Ureter (tissue), 1 donor: ENCODE measurements around the gene DNAJC1. TPM values are rescaled to one million over a fixed set of nuclear protein-coding genes. Genes with fewer than 3 reads are reported as not detected.
A peak's percentile ranks its signal among the peaks of the same experiment; 100 is the strongest.
"Not testable (repeated sequence)": the region's sequence is repeated elsewhere in the genome, so short reads cannot be mapped to it uniquely, and the experiment has no call there.

Experiments
- DNase-seq: peaks from one replicate; pipeline ENCODE4 v3.0.0-alpha.2; 2020; ENCODE audit warnings: low spot score
- total RNA-seq: library from RNA; stranded (reverse); gene quantifications from one replicate; pipeline ENCODE4 v1.2.4, GENCODE V29; 2023
- donor health status: DM: yes; HTN: yes; CAD: no.

Gene DNAJC1, protein sequence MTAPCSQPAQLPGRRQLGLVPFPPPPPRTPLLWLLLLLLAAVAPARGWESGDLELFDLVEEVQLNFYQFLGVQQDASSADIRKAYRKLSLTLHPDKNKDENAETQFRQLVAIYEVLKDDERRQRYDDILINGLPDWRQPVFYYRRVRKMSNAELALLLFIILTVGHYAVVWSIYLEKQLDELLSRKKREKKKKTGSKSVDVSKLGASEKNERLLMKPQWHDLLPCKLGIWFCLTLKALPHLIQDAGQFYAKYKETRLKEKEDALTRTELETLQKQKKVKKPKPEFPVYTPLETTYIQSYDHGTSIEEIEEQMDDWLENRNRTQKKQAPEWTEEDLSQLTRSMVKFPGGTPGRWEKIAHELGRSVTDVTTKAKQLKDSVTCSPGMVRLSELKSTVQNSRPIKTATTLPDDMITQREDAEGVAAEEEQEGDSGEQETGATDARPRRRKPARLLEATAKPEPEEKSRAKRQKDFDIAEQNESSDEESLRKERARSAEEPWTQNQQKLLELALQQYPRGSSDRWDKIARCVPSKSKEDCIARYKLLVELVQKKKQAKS
- 31.9 TPM for total RNA-seq

DNA sequence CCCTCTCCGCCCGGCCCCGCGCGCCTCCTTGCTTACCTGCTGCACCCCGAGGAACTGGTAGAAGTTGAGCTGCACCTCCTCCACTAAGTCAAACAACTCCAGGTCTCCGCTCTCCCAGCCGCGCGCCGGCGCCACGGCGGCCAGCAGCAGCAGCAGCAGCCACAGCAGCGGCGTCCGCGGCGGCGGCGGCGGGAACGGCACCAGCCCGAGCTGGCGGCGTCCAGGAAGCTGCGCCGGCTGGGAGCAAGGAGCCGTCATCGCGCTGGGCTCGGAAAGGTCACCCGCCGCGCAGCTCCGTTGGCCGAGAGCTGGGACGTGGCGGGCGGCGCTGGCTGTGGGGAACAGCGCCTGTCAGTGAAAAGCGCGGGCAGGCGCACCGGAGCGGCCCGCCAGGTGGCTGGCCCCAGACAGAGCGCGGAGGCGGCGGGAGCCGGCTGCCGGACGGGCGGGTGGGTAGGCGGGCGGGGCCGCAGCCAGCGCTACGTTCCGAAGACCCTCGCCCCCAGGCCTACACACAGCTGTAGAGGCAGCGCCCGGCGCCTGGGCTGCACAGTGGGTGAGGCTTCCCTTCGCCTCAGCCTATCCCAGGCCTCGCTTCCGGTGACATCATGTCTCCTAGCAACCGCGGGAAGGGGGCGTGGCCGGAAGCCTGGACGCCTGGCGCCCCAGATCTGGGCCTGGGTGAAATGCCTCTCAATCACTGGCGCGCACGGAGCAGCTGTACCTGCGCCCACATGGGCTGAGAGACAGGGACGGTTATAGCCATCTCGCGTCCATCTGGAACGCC lies at the start of gene DNAJC1:
TSS of gene DNAJC1 (minus strand) at position 554 of the 787 bp plus-strand sequence. CDS start at position 258, 296 bp downstream.
- peak; percentile 99 for DNase-seq

DNA sequence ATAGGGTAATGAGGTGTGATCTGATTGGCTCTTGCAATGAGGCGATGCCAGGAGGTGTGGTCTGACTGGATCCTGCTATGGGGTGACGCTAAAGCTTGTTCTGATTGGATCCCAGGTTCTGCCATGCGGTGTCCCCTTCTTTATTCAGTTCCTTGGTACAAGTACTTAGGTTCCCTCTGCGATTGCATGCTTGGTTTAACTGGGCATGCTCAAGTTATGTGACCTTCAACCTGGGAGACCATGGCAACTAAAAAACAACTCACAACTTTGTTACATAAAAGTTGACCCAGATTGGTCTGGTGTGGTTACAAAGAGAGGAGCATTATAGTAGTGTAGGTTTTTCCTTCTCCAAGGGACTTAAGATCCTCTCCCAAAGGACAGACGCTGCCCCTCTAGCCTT lies 49.5 kb upstream of the DNAJC1 start:
- no peak for DNase-seq

DNA sequence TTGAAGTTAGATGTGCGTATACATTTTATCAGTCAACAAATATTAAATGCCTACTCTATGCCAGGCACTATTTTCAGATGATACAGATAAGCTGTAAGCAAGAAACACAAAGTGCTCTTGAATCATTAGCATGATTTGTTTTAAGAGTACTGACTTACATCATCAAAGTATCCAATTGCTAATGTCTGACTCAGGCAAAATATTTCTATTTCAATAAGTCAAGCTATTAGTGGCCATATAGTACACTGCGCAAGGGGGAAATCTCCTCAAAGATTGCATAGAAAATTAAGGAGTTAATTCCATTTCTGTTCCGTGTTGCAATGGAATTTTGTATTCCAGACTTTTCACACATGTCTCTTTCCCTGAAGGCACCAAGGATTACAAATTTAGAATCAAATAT lies 46.1 kb upstream of the DNAJC1 start:
- DNase-seq: no peak

DNA sequence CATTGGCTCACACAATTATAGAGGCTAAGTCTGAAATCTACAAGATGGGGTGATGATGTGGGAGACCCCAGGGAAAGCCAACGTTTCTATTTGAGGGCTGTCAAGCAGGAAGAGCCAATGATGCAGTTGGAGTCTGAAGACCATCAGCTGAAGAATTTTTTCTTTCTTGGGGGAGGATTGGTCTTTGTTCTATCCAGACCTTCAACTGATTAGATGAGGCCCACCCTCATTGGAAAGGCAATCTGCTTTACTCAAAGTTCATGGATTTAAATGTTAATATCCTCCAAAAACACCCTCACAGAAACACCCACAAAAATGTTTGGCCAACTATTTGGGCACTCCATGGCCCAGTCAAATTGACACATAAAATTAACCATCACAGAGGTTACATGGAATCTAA lies 44.3 kb upstream of the DNAJC1 start:
- no peak for DNase-seq

DNA sequence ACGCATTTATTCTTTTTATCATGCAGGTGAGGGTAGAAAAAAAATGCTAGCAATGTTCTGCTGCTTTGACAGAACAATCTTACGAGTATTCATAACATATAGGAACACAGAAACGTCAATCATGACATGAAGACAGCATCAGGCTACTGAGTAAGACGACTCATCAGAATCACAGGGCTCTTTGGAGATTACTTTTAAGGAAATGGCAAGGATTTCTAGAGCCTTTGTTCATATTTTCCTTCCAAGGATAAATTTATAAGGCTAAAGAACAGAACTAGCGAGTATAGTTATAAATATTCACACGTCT lies 39.8 kb upstream of the DNAJC1 start:
- no peak for DNase-seq

DNA sequence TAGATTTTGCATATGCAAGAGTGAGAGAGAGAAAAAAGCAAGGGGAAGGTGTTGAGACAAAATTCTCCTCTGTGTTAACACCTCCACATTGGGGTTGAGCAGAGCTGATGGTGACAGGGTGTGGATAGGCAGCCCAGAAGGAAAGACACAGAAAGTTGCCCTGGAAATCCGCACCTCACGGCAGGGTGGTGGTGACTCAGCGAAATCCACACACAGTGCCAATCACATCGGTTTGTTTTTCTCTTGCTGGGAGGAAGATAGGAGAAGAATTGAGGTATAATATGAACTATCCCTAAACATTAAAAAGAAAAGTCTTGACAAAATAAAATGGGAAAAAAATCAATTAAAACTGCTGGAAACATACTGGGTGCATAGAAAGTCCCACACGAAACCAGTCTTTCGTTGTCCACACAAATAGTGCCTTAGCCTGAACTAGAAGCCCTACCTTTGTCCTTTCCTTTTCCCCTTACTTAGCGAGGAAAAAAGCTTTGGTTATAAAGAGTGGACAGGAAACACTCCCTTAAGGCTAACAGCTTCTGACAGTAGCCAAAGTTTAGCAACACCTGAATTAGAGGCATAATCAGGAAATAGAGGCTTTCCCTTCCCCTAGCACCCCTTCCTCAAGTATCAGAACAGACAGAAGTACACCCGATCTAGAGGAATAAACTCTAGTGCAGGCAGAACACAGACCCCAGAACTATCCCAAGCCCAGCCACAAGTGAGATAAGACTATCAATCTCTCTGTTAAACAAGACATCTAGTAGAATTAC lies 39.2 kb upstream of the DNAJC1 start:
- DNase-seq: no peak

DNA sequence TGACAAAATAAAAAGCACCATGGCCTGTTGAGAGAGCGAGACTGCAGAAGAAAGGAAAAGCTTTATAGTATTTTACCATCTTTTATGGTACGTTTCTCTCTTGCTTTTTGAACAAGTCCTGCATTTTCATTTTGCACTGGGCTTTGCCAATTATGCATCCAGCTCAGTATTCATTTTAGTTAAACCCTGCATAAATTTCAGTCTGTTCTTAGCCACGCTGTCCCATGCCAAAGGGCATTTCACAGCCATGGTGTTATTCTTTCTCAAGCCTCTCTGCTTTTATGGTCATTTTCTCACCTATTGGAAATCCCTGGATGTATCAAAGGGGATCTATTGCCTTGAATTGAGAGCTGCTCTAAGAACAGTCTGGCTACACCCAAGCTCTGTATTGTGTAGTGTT lies 30.8 kb upstream of the DNAJC1 start:
- no peak for DNase-seq

DNA sequence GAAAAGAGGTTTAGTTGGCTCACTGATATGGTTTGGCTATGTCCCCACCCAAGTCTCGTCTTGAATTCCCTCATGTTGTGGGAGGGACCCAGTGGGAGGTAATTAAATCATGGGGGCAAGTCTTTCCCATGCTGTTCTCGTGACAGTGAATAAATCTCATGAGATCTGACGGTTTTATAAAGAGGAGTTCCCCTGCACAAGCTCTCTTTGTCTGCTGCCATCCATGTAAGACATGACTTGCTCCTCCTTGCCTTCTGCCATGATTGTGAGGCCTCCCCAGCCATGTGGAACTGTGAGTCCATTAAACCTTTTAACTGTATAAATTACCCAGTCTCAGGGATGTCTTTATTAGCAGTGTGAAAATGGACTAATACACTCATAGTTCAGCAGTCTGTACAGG lies 28.7 kb upstream of the DNAJC1 start:
- not testable (repeated sequence) for DNase-seq

DNA sequence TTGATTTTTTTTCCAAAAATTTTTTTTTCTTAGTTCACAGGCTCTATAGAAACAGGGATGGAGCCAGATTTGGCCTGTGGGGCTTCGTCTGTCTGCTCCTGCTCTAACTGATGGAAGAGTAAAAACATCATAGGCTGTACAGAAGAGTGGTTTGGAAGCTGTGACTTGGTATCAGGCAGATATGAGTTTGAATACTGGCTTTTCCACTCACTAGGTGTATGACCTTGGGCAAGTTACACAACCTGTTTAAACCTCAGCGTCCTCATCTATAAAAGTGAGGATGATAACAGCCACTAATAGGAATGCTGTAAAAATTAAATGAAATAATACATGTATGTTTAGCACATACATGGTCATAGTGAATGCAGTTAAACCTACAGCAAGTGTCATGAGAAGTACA lies 26.9 kb upstream of the DNAJC1 start:
- DNase-seq: no peak

DNA sequence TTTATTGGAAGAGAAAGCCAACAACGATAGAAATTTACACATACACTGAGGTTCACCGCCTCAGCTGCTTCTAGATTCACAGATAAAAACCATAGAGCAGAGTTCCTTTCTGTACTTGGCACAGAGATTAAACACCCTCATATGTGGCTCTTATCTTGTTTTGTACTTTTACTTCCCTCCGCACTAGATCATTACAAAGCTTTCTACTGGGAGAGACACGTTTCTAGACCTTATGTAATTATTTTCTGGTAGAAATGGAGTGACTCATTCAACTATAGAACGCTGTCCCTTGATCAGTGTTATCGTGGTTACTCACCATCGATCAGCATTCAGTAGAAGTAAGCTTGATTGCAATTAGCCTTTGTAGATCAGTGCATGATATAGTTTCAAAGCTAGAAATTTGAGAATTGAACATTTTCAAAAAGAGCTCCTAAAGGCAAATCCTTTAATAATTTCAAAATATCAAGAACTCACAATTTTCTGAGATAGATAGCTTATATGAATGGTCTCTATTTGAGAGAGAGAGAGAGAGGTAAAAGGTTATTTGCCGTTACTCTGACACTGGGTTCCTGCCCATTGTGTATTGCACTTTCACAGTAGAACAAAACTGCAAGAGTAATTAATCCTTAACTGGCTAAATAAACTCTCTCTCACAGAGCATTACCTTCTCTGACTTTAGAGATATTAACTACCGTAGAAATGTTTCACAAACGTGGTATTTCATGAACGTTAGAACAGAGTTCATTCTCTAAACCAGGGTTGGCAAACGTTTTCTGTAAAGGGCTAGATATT lies 26.1 kb upstream of the DNAJC1 start:
- DNase-seq: no peak

DNA sequence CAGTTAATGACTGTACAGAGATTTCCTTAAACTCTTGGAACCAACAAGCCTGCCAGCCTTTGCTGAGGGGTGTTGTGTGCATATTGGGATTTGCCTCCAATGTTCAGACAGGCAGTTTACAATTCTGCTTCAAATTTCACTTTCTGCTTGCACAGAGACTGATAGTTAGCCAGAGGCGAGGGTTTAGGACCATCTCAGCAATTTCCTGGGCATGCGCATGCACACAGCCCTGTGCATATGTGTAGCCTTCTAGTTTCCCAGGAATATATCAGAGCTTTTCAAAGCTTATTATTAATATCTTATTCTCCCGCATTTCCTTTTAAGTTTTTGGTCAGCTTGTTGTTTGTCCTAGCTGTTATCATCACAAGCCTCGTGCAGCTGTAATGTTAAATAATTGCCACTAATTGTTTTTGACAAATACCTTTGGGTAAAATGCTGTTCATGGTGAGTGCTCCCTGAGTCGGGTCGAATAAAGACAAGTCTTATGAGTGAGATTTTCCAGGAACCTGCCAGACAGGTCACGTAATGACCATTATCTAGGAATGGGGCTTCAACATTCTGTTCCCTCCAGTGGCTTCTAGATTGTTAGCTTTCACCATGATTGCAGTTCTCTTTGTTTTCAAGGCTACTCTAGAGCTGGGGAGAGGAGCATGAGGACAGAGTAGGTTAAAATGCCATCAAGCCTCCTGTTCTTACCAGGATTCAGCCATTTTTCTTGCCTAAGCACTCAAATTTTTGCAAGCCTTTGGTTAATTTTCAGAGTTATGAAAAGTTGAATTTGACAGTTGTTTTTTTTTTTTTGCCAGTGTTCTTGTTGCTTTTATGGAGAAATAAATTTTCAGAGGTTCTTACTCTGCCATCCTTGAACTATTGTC lies 24.1 kb upstream of the DNAJC1 start:
- no peak for DNase-seq

DNA sequence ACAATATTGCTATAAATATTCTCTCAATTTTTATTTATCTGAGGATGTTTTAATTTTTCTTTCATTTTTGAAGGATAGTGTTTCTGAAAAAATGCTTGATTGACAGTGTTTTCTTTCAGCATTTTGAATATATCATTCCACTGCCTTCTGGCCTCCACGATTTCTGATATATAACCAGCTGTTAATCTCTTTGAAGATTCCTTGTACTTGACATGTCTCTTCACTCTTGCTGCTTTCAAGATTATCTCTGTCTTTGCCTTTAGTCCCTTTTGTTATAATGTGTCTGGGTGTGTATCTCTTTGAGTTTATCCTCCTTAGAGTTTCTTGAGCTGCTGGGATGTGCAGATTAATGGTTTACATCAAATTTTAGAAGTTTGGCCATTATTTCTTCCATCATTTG lies 22.8 kb upstream of the DNAJC1 start:
- no peak for DNase-seq

DNA sequence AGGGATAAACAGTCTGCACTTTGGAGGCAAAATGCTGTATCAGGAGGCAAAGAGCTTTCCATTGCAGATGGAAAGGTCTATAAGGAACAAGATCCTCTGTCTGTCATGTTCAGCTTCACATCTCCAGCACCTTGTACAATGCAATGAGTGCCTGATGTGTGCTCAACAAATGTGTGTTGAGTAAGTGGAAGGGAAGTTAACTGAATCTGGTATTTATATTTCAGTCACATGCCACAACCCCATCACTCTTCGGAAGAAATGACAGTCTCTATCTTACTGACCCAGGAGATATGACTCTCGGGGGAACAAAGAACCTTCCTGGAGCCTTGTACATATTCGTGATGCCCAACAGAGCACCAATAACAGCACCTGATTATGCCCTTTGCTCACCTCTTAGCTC lies 20.0 kb upstream of the DNAJC1 start:
- no peak for DNase-seq

DNA sequence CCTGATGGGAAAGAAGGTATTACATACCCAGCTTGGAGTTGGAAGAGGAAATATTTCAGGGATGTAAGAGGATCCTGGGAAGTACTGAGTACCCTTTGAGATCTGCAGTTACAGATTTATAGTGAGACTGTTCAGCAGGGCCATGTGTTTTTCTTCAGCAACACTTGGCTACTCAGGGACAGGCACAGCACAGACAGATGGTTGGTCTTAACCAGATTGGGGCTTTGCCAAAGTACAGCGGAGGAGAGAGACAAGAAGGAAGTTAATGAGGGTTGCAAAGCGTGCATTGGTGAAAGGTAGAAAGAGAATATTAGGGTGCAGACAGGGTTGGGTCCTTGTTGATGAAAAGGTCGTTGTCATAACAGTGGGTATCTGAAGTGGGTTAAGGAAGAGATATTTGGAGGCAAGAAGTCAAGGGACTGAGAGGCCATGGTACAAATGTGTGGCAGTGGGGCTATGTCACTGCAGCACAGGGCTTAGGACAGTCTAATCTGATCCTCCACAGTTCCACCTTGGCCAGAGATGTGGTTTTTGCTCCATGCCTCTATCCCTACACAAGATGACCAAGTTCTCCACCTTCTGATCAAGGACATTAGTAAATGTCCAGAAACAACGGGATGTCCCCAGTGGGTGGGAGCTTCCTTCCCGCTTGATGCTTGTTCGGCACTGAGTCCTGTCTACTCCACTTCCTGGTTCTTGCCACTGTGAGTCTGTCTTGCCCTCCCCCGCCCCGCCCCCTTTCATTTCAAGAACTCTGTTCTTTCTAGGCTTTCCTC lies 18.9 kb upstream of the DNAJC1 start:
- DNase-seq: no peak

DNA sequence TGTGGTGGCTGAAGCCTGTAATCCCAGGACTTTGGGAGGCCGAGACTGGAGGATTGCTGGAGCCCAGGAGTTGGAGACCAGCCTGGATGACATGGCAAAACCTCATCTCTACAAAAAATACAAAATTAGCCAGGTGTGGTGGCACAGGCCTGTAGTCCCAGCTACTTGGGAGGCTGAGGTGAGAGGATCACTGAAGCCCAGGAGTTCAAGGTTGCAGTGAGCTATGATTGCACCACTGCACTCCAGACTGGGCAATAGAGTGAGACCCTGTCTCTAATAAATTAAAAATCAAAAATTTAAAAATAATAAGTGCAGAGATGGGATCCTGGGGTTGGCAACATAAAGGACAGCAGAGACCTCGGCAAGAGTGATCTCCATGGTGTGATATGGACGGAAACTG lies 17.6 kb upstream of the DNAJC1 start:
- not testable (repeated sequence) for DNase-seq

DNA sequence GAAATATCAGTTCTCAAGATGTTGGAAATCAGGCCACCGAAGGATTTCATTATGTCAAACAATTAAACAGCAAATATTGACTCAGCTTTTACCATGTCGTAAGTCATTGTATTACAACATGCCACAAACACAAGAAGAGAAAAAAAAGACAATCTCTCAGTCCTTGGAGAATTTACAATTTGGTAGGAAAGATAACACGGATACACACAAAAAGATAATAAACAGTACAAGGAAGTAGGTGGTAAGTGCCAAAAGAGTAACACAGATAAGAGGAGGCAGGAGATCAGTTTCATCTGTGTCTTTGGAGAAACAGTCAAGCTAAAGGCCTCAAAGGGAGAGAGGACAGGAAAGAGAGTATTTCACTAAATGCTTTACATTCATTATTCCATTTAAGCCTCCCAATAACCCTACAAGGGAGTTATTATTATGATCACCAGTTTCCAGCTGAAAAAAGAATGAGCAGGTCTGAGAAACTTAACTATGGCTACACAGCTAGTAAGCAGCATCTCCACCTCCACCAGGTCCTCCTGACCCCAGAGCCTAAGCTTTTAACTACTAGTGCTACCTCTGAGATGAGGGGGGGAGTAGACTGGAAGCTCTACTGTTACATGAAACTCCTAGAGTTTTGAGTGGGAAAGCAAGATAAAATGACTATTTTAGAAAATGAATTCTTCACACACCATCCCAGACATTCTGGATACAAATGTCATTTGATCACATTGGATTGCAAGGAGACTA lies 13.9 kb upstream of the DNAJC1 start:
- no peak for DNase-seq

DNA sequence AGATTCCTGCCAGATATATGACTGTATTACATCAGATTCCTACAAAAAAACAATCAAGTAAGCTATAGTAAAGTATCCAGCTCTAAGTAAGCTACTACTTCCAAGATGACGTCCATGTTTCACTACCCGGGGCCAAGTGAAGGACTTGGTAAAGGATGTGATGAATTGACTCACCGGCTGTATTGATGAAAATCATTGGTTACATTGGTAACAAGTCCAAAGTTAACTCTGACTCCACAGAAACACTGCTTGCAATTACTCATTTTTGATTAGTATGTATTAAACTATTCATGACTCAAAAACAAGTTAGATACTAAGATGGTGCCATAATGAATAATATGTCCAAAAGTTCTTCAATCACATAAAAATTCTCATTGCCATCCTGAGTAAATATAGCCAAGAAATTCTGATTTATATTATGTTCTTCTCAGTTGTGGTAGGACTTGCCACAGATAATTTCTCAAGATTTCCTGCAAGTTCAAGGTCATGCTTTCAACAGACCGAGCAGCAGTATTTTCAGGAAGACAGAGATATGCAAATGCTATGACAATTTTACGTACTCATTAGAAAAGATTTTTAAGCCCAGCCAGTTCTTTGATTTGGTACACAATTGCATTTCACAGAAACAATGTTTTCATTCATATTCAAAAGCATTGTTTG lies 12.6 kb upstream of the DNAJC1 start:
- no peak for DNase-seq

DNA sequence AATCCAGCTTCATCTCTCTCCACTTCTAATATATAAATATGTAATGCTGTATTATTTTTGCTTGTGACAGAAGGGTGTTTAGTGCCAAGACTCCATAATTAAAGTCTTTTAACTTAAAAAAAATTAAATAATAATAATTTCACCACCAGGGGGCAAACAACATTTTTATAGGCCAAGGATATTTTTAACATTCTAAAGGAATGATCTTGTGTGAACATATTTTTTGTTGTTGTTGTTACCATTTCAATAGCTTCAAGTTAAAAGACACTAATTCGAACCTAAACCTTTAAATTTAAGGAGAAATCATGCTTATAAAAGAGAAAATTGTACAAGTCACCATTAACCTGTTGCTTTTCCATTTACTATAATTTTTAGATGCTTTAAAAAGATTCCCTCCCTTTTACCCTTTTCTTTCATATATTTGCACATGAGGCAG lies 7.5 kb upstream of the DNAJC1 start:
- DNase-seq: no peak
